VCaP (cell line): ENCODE data around the gene XIST.

Experiments used
- H3K27ac ChIP-seq: fragments of 450-650 bp; 2 replicates; pipeline ENCODE4 v1.5.1; 2017
- CTCF ChIP-seq: fragments of 450-650 bp; conservative IDR thresholded peaks from 2 replicates; pipeline ENCODE4 v1.5.1; 2017; ENCODE audit warnings: mild to moderate bottlenecking, moderate library complexity

XIST gene

GRCh38 chrX:73863268-73863667 lies 10.8 kb upstream of the XIST start:
- H3K27ac ChIP-seq, result no peak overlapping the region
- TF ChIP-seq CTCF, result no peak

- TF ChIP-seq CTCF, result no peak
- H3K27ac ChIP-seq, result no peak overlapping the region
Observed at GRCh38 chrX:73859622-73860021, 7.1 kb upstream of the XIST start.

GRCh38 chrX:73855546-73855945 lies 3.0 kb upstream of the XIST start:
- no peak overlapping the region for H3K27ac ChIP-seq
- peak; percentile 74 for TF ChIP-seq CTCF

- no peak overlapping the region for H3K27ac ChIP-seq
Observed at GRCh38 chrX:73852022-73852421, 492 bp downstream of the XIST start.

GRCh38 chrX:73851014-73852009 lies 1.2 kb downstream of the XIST start:
- no peak for TF ChIP-seq CTCF
- no peak overlapping the region for H3K27ac ChIP-seq

More at GRCh38 chrX:73852022-73852421, 492 bp downstream of the XIST start:
- no peak for TF ChIP-seq CTCF

- no peak overlapping the region for H3K27ac ChIP-seq
- peak; percentile 59 for TF ChIP-seq CTCF
Observed at GRCh38 chrX:73850124-73851013, 2.1 kb downstream of the XIST start.

- no peak for TF ChIP-seq CTCF
- H3K27ac ChIP-seq, result no peak overlapping the region
Observed at GRCh38 chrX:73849073-73849472, 3.4 kb downstream of the XIST start.
